HEK293T (cell line): ENCODE results near the gene SMC6.

Experiments
- ARNT ChIP-seq: fragments of 450-650 bp; IDR thresholded peaks from 2 replicates; pipeline ENCODE4 v1.6.1; 2017; ENCODE audit warnings: mild to moderate bottlenecking
- BHLHE40 ChIP-seq: fragments of 450-650 bp; IDR thresholded peaks from 2 replicates; pipeline ENCODE4 v1.6.1; 2016; ENCODE audit warnings: mild to moderate bottlenecking, moderate library complexity, borderline replicate concordance
- CTBP1 ChIP-seq: fragments of 450-650 bp; IDR thresholded peaks from 2 replicates; pipeline ENCODE4 v1.6.1; 2016; ENCODE audit warnings: borderline replicate concordance
- ELF4 ChIP-seq: fragments of 450-650 bp; IDR thresholded peaks from 2 replicates; pipeline ENCODE4 v1.6.1; 2017; ENCODE audit warnings: antibody characterized with exemption
- FOXA1 ChIP-seq: fragments of 450-650 bp; IDR thresholded peaks from 2 replicates; pipeline ENCODE4 v1.6.1; 2016; ENCODE audit warnings: mild to moderate bottlenecking
- FOXK2 ChIP-seq: fragments of 450-650 bp; IDR thresholded peaks from 2 replicates; pipeline ENCODE4 v1.6.1; 2016; ENCODE audit warnings: mild to moderate bottlenecking
- FOXM1 ChIP-seq: fragments of 450-650 bp; IDR thresholded peaks from 2 replicates; pipeline ENCODE4 v1.6.1; 2017; ENCODE audit warnings: mild to moderate bottlenecking, borderline replicate concordance
- HDGF ChIP-seq: fragments of 450-650 bp; IDR thresholded peaks from 2 replicates; pipeline ENCODE4 v1.6.1; 2017; ENCODE audit warnings: antibody characterized with exemption, borderline replicate concordance
- L3MBTL2 ChIP-seq: fragments of 450-650 bp; conservative IDR thresholded peaks from 2 replicates; pipeline ENCODE4 v1.6.1; 2016; ENCODE audit warnings: mild to moderate bottlenecking
- NFRKB ChIP-seq: fragments of 450-650 bp; IDR thresholded peaks from 2 replicates; pipeline ENCODE4 v1.6.1; 2016; ENCODE audit warnings: mild to moderate bottlenecking, moderate library complexity
- PKNOX1 ChIP-seq: fragments of 450-650 bp; IDR thresholded peaks from 2 replicates; pipeline ENCODE4 v1.6.1; 2016
- SP1 ChIP-seq: fragments of 450-650 bp; IDR thresholded peaks from 2 replicates; pipeline ENCODE4 v1.6.1; 2017
- SUZ12 ChIP-seq: fragments of 450-650 bp; IDR thresholded peaks from 2 replicates; pipeline ENCODE4 v1.6.1; 2016; ENCODE audit warnings: mild to moderate bottlenecking
- ZNF384 ChIP-seq: fragments of 450-650 bp; IDR thresholded peaks from 2 replicates; pipeline ENCODE4 v1.6.1; 2016

GRCh38 chr2:17790536-17790935, 36.9 kb upstream of the SMC6 start:
- TF ChIP-seq L3MBTL2 (no peak), ZNF384 (no peak), ARNT (no peak), CTBP1 (no peak), NFRKB (no peak), ELF4 (no peak), FOXM1 (no peak), SP1 (no peak), BHLHE40 (no peak), FOXK2 (no peak), FOXA1 (no peak), PKNOX1 (no peak), HDGF (no peak), SUZ12 (no peak)
